C1 segment of cervical spinal cord (tissue), 14 donors: ENCODE data around the gene C2orf76.
"Not testable (repeated sequence)": the region's sequence is repeated elsewhere in the genome, so short reads cannot be mapped to it uniquely, and the experiment has no call there.

ENCODE experiments used
- DNase-seq, 14 donors: peaks; one replicate each; lab custom pipeline; 2025; lab: John Stamatoyannopoulos, UW

The C2orf76 gene

GRCh38 chr2:119377294-119377992 is 10.8 kb upstream of the C2orf76 start:
- DNase-seq: no peak

- DNase-seq: no peak
Measured at GRCh38 chr2:119376810-119377209, 10.2 kb upstream of the C2orf76 start.

GRCh38 chr2:119376406-119376805 is 9.8 kb upstream of the C2orf76 start:
- DNase-seq: not testable (repeated sequence)

GRCh38 chr2:119373907-119374745 is 7.5 kb upstream of the C2orf76 start:
- not testable (repeated sequence) for DNase-seq

GRCh38 chr2:119372778-119373568 is 6.3 kb upstream of the C2orf76 start:
- no peak for DNase-seq

- peak in 13 of 14 donors; percentile 24 to 89 (median 74) for DNase-seq
Measured at GRCh38 chr2:119371111-119371510, 4.5 kb upstream of the C2orf76 start.

- peak in 1 of 14 donors; percentile 3 for DNase-seq
Measured at GRCh38 chr2:119369845-119370244, 3.2 kb upstream of the C2orf76 start.

GRCh38 chr2:119367472-119368099 is 952 bp upstream of the C2orf76 start:
- DNase-seq: peak in 13 of 14 donors; percentile 40 to 87 (median 70)

- DNase-seq: no peak
Measured at GRCh38 chr2:119366161-119366648, 429 bp downstream of the C2orf76 start.

GRCh38 chr2:119365436-119365835 is 1.2 kb downstream of the C2orf76 start:
- no peak for DNase-seq

- no peak for DNase-seq
Measured at GRCh38 chr2:119364798-119365197, 1.8 kb downstream of the C2orf76 start.

- no peak for DNase-seq
Measured at GRCh38 chr2:119360423-119360966, 6.1 kb downstream of the C2orf76 start.

GRCh38 chr2:119359774-119360173 is 6.9 kb downstream of the C2orf76 start:
- DNase-seq: no peak

GRCh38 chr2:119354860-119355259 is 11.8 kb downstream of the C2orf76 start:
- DNase-seq: no peak

- no peak for DNase-seq
Measured at GRCh38 chr2:119352357-119352756, 14.3 kb downstream of the C2orf76 start.

GRCh38 chr2:119350311-119350998 is 16.2 kb downstream of the C2orf76 start:
- DNase-seq: no peak

- no peak for DNase-seq
Measured at GRCh38 chr2:119349289-119349688, 17.3 kb downstream of the C2orf76 start.

- no peak for DNase-seq
Measured at GRCh38 chr2:119341684-119342083, 24.9 kb downstream of the C2orf76 start.

- DNase-seq: no peak
Measured at GRCh38 chr2:119339562-119339923, 27.1 kb downstream of the C2orf76 start.

- DNase-seq: no peak
Measured at GRCh38 chr2:119338826-119339561, 27.6 kb downstream of the C2orf76 start.
